Hepatocyte (in vitro differentiated cells): ENCODE results near the gene ARHGAP28.

ENCODE experiments used
- CTCF ChIP-seq: fragments of 200-600 bp; sonication (generic); IDR thresholded peaks from 2 replicates; pipeline ENCODE4 v1.5.1; 2016; ENCODE audit warnings: antibody characterized with exemption, mild to moderate bottlenecking; ENCODE audit not compliant: poor library complexity
- EZH2 ChIP-seq: fragments of 200-600 bp; sonication (generic); IDR thresholded peaks from 2 replicates; pipeline ENCODE4 v1.6.1; 2016; ENCODE audit warnings: antibody characterized with exemption, mild to moderate bottlenecking, borderline replicate concordance
- EZH2phosphoT487 ChIP-seq: fragments of 200-600 bp; sonication (generic); IDR thresholded peaks from one replicate; pipeline ENCODE4 v1.6.1; 2018; ENCODE audit warnings: antibody characterized with exemption, mild to moderate bottlenecking, low read depth, moderate library complexity; ENCODE audit not compliant: unreplicated experiment, severe bottlenecking

GRCh38 chr18:6934859-6935258 is 205.3 kb downstream of the ARHGAP28 start:
- TF ChIP-seq CTCF (no peak), EZH2 (no peak), EZH2phosphoT487 (no peak)
